Natural killer cell (primary cell): ENCODE results near the gene CRYGS. TPM values are rescaled to one million over a fixed set of nuclear protein-coding genes. Genes with fewer than 3 reads are reported as not detected.

Experiments
- ATAC-seq, 3 donors: fragments of 150-1000 bp in 2 of 3; fragments of 200-7000 bp in 1 of 3; cut with Tn5 transposase; 1 replicate in 1 of 3; 2 replicates in 2 of 3; pipeline ENCODE4 v1.10.0; 2021; ENCODE audit warnings: mild to moderate bottlenecking in 2 of 3, moderate library complexity in 2 of 3
- DNase-seq, 2 donors: peaks; one replicate each; pipeline versions ENCODE4 v3.0.0 to v3.0.0-alpha.2; 2013 to 2021; ENCODE audit warnings: mixed read lengths in 1 of 2
- H3K27ac ChIP-seq: one replicate; pipeline ENCODE4 v1.5.1; 2013; ENCODE audit warnings: mild to moderate bottlenecking, low read length
- H3K27me3 ChIP-seq: one replicate; pipeline ENCODE4 v1.6.1; 2013; ENCODE audit warnings: low read length; ENCODE audit not compliant: control insufficient read depth, insufficient read depth
- H3K36me3 ChIP-seq: one replicate; pipeline ENCODE4 v1.6.1; 2013; ENCODE audit warnings: low read length; ENCODE audit not compliant: control insufficient read depth, insufficient read depth
- H3K4me1 ChIP-seq: one replicate; pipeline ENCODE4 v1.6.1; 2013; ENCODE audit warnings: low read length; ENCODE audit not compliant: control insufficient read depth, insufficient read depth
- H3K4me3 ChIP-seq: one replicate; pipeline ENCODE4 v1.5.1; 2013; ENCODE audit warnings: low read length
- H3K9me3 ChIP-seq: one replicate; pipeline ENCODE4 v1.6.1; 2013; ENCODE audit warnings: low read length; ENCODE audit not compliant: control insufficient read depth, insufficient read depth
- H3K27ac Mint-ChIP-seq, 2 donors: one replicate each; pipeline ENCODE4 v1.8.0; 2022; ENCODE audit warnings: mild to moderate bottlenecking in 2 of 2, mixed read lengths in 2 of 2, moderate library complexity in 1 of 2
- H3K27me3 Mint-ChIP-seq, 2 donors: one replicate each; pipeline ENCODE4 v1.8.0; 2022; ENCODE audit warnings: low read depth in 2 of 2, mixed read lengths in 2 of 2
- H3K36me3 Mint-ChIP-seq: one replicate; pipeline ENCODE4 v1.8.0; 2022; ENCODE audit warnings: mixed read lengths
- H3K4me1 Mint-ChIP-seq, 2 donors: one replicate each; pipeline ENCODE4 v1.8.0; 2022; ENCODE audit warnings: mixed read lengths in 2 of 2
- H3K4me3 Mint-ChIP-seq: one replicate; pipeline ENCODE4 v1.8.0; 2022; ENCODE audit warnings: mild to moderate bottlenecking, moderate library complexity, mixed read lengths
- H3K9me3 Mint-ChIP-seq, 2 donors: one replicate each; pipeline ENCODE4 v1.8.0; 2022; ENCODE audit warnings: mixed read lengths in 2 of 2
- WGBS: methylation state at CpG from one replicate; pipeline ENCODE4 v1.1.7; 2013; ENCODE audit warnings: missing lambda C conversion rate; ENCODE audit not compliant: insufficient coverage; 5-methylcytosine and 5-hydroxymethylcytosine counted together
- intact Hi-C: fragments of 100-400 bp; cut with micrococcal nuclease; formaldehyde crosslinking; loops from one replicate; pipeline ENCODE4 v1.14.2; 2022
- total RNA-seq, 4 donors: library from RNA; stranded (reverse); fragments of 120-200 nt in 1 of 4; gene quantifications; one replicate each; pipeline versions ENCODE4 v1.2.3 to v1.2.4, GENCODE V29; 2013 to 2022
- TF ChIP-seq, protein P1 (sequence below): fragments of 200-600 bp; IDR thresholded peaks from one replicate; pipeline ENCODE4 v1.8.0; 2022; ENCODE audit warnings: antibody characterized with exemption

CRYGS gene
- total RNA-seq, 3 donors from 2014 or later (not counting 1 experiment from before 2014, with no cell fraction given): 2.1 to 3.4 (median 2.5) TPM

DNA sequence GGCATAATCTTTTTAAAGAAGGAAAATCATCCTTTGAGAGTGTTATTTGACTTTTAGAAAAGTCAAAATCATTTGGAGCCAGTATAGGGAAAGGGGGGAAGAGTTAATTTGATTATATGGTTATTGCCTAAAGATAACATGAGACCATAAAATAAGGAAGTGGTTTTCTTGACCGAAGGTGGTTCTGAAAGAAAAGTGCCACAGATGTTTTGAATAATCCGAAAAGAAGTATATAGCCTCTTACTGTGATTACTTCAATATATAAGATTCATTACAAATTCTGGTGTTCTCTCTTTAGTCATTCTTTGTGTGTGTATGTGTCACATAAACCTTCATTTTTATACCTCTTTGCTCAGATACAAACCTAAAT lies 27.4 kb upstream of the CRYGS start:
- Mint-ChIP-seq H3K27ac (peak overlapping the region; percentile 97 to 98), H3K4me3 (peak overlapping the region; percentile 99), H3K4me1 (peaks cover 48 to 52% of the 10 kb centered on the region in 2 donors), H3K36me3 (peaks cover 10% of the 10 kb centered on the region), H3K9me3 (no peaks in the 10 kb centered on the region), H3K27me3 (no peaks in the 10 kb centered on the region)
- H3K4me1 ChIP-seq: peaks cover 28% of the 10 kb centered on the region
- no peaks in the 10 kb centered on the region for H3K27me3 ChIP-seq
- no peak overlapping the region for H3K27ac ChIP-seq
- no peak for DNase-seq
- no peak for ATAC-seq
- peaks cover 37% of the 10 kb centered on the region for H3K36me3 ChIP-seq
- intact Hi-C loops: loop anchor here (10.0 kb wide), 1 partner anchor 563 kb away; the partner anchor contains the start of gene RPL39L
- 0% methylated on average over 1 of the region's 2 CpGs for WGBS
- H3K9me3 ChIP-seq: no peaks in the 10 kb centered on the region
- peak overlapping the region; percentile 84 for H3K4me3 ChIP-seq
- TF ChIP-seq, protein P1, sequence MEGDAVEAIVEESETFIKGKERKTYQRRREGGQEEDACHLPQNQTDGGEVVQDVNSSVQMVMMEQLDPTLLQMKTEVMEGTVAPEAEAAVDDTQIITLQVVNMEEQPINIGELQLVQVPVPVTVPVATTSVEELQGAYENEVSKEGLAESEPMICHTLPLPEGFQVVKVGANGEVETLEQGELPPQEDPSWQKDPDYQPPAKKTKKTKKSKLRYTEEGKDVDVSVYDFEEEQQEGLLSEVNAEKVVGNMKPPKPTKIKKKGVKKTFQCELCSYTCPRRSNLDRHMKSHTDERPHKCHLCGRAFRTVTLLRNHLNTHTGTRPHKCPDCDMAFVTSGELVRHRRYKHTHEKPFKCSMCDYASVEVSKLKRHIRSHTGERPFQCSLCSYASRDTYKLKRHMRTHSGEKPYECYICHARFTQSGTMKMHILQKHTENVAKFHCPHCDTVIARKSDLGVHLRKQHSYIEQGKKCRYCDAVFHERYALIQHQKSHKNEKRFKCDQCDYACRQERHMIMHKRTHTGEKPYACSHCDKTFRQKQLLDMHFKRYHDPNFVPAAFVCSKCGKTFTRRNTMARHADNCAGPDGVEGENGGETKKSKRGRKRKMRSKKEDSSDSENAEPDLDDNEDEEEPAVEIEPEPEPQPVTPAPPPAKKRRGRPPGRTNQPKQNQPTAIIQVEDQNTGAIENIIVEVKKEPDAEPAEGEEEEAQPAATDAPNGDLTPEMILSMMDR: no peak

DNA sequence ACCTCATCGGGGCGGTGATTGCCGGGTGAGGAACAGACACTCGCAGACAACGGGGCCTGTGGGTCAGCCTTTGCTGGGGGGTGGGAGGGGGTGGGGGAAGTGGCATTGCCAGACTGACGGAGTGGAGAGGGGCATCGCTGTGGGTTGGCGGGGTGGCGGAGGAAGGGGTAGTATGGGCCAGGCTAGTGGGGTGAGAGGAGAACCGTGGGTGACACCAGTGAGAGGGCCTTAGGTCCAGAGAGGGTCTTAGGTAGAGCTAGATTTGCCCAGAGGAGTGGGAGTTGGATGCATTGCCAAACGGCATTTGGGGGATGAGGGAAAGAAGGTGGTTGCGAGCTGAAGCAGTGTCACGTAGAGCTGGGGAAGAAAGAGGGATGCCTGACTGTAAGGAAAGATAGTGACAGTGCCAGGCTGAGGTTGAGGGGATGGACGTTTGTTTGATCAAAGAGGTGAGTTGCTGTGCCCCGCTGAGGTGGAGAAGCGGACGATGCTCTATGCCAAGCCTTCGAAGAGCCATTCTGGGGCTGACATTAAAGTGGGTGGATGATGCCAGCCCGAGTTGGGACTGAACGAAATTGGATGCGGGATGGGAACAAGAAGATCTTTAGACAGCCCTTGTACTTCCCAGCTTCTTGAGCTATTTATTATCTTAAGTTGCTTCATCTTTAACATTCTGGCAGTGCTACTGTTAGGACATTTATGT lies 26.9 kb upstream of the CRYGS start:
- Mint-ChIP-seq H3K4me3 (peak overlapping the region; percentile 99), H3K9me3 (no peaks in the 10 kb centered on the region), H3K27ac (peak overlapping the region; percentile 97 to 98), H3K4me1 (peaks cover 53 to 57% of the 10 kb centered on the region in 2 donors), H3K36me3 (peaks cover 10% of the 10 kb centered on the region), H3K27me3 (no peaks in the 10 kb centered on the region)
- Histone ChIP-seq H3K4me1 (peaks cover 33% of the 10 kb centered on the region), H3K27me3 (no peaks in the 10 kb centered on the region), H3K9me3 (no peaks in the 10 kb centered on the region), H3K27ac (peak overlapping the region; percentile 95), H3K36me3 (peaks cover 31% of the 10 kb centered on the region), H3K4me3 (peak overlapping the region; percentile 84)
- DNase-seq: no peak
- intact Hi-C loops: loop anchor here (1.0 to 10.0 kb wide), 4 partner anchors 213 to 985 kb away; partner anchors contain the start of genes ETV5, RPL39L and SENP2
- ATAC-seq: no peak
- 5% methylated on average over 21 of the region's 21 CpGs for WGBS
- TF ChIP-seq, protein P1: no peak

DNA sequence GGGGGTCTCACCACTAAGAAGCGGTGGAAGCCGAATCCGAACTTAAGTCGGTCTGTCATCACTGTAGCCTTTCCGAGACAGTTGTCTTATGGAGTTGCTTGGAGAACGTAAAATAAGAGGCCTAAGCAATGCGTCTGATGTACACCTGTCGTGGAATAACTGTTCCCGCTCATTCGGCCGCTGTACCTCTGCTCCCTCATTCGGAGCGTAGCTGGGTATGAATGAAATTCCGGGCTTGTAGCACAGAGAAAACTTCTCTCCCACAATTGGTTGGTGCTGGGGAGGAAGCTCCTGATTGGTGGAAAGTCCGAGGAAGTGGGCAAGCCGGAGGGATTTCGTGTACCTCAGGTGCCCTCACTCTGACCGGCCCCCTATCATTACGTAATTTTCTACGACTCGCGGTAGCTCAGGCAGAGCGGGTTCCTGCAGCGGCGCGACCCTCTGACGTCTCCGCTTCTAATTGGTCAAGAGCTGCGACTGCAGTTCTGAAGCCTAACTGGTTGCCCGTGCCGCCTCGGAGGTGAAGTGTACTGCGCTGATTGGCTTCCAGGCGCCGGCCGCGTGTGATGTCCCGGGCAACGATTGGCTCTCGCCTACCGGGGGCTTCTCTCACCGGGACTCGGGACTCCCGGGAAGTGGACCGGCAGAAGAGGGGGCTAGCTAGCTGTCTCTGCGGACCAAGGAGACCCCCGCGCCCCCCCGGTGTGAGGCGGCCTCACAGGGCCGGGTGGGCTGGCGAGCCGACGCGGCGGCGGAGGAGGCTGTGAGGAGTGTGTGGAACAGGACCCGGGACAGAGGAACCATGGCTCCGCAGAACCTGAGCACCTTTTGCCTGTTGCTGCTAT lies 26.1 kb upstream of the CRYGS start, which contains the start of gene DNAJB11:
DNAJB11 (plus strand) TSS at position 625 of the 845 bp plus-strand sequence; CDS start at position 803, 178 bp downstream.
- Mint-ChIP-seq H3K27ac (peak within 1 kb of the TSS; percentile 97 to 98), H3K27me3 (no peaks in the 10 kb centered on the region), H3K4me1 (peaks cover 50 to 58% of the 10 kb centered on the region in 2 donors), H3K36me3 (peaks cover 10% of the 10 kb centered on the region), H3K4me3 (peak within 1 kb of the TSS; percentile 99), H3K9me3 (no peaks in the 10 kb centered on the region)
- ATAC-seq (peak; percentile 83 to 95 (median 83)), DNase-seq (peak; percentile 97 to 99)
- Histone ChIP-seq H3K9me3 (no peaks in the 10 kb centered on the region), H3K4me3 (peak within 1 kb of the TSS; percentile 84), H3K27me3 (no peaks in the 10 kb centered on the region), H3K4me1 (peaks cover 36% of the 10 kb centered on the region), H3K27ac (peak within 1 kb of the TSS; percentile 95), H3K36me3 (peaks cover 23% of the 10 kb centered on the region)
- intact Hi-C loops: loop anchor here (1.0 to 10.0 kb wide), 4 partner anchors 214 to 984 kb away; partner anchors contain the start of genes ETV5, RPL39L and SENP2
- under 1% methylated on average over 59 of the region's 59 CpGs for WGBS
- TF ChIP-seq, protein P1: no peak
